ENCODE data around the gene DYNLT4.
"Not testable (repeated sequence)": the region's sequence is repeated elsewhere in the genome, so short reads cannot be mapped to it uniquely, and the experiment has no call there.

The DYNLT4 gene

DNA sequence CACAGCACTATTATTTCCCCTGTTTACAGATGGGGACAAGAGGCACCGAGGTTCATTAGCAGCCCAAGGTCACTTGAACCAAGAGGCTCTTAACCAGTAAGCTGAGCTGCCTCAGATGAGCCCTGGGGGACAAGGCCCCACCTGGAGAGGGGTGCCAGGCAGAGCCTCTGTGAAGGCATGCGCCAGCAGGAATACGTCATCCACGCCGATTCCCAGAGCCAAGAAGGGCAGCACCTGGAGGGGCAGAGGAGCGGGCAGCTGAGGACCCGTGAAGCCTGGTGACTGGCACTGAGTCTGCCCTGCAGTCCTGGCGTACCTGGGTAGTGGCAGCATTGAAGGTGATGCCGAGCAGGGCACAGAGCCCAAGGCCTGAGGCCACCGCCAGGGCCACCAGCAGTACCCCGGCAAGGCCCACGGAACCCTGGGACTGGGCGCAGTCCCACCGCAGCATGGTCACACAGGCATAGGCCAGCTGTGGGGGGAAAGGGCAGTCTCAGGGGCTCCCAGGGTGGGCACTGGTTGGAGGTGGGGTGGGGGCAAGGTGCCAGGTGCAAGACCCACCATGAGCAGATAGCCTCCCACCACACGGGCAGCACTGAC, 21.8 kb upstream of the DYNLT4 start:
- DNase-seq (ENCODE audit: low read depth): no peak

GRCh38 chr1:44828003-44828651, 21.0 kb upstream of the DYNLT4 start:
- no peak for DNase-seq (ENCODE audit: low read depth)

- no peak for DNase-seq (ENCODE audit: low read depth)
Observed at GRCh38 chr1:44827197-44828002, 20.2 kb upstream of the DYNLT4 start.

- DNase-seq (ENCODE audit: low read depth): peak; percentile 97
Observed at GRCh38 chr1:44826375-44827196, 19.4 kb upstream of the DYNLT4 start.

DNA sequence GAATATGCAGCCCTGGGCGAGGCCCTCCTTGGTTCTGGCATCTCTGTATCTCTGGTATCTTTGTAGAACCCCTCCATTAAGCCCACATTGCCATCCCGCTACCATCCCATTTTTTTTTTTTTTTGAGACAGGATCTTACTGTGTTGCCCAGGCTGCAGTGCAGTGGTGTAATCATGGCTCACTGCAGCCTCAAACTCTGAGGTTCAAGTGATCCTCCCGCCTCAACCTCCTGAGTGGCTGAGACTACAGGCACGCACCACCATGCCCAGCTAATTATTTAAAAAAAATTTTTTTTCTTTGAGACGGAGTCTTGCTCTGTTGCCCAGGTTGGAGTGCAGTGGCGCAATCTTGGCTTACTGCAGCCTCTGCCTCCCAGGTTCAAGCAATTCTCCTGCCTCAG, 17.2 kb upstream of the DYNLT4 start:
- not testable (repeated sequence) for DNase-seq (ENCODE audit: low read depth)

DNA sequence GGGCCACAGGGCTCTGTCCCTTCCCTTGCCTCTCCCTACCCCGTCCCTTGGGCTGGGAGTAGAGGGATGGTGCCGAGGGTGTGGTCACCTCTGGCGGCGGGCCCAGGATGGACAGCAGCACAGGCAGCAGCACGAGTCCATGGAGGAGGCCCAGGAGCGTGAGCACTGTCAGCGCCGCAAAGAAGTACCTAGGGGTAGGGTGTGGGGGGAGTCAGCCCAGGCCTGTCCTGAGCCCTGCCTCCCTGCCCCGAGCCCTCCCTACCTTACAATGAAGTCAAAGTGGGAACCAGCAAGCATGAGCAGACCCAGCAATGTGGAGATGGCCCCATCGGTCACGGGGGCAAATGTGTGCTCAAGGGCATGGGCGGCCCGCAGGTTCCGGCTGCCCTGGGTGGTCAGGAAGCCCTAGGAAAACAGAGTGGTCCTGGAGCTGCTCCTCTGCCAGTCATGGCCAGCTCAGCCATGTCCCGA, 15.9 kb upstream of the DYNLT4 start:
- DNase-seq (ENCODE audit: low read depth): no peak

DNA sequence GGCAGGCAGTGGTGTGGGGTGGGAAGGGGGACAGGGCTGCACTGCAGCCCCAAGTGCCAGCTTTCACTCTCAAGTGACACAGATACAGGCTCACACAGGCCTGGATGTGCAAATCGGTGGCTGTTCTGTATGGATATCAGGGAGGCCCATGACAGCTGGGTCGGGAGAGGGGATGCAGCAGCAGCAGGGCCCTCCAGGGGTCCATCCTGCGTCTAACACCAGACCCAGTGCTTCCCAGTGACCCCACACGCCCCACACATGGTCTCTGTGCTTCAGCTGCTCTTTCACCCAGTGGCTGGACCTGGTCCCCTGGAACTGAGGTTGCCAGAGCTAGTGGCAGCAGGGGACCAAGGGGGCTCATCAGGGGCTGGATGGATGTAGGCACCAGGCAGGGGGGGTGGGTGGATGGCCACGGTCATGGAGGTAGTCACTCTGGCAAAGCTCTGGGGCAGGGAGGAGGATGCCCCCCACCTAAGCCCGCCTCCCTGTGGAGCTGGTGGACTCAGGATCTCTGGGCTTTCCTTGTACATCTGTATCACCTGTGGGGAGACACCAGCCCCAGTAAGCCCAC, 15.1 kb upstream of the DYNLT4 start:
- no peak for DNase-seq (ENCODE audit: low read depth)

DNA sequence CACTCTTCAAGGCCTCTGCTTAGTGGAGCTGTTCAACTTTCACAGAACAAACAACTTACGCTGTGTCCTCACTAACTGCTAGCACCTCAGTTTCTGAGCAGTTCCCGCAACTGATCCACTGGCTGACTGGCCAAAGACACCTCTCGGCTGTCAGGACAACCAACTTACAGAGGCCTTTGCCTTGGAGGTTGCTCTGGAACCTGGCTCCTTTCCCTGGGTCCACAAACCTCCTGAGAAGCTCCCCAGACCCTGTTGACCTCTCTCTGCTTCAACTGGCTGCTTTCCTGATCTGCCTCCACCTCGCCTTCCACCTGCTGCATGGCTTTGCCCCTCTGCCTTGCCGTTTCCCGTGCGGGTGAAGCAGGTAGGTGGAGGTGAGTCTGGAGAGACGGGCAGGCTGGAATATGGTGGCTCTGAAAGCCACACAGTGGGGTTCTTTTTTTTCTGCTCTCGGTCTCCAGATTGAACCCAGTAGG, 14.1 kb upstream of the DYNLT4 start:
- no peak for DNase-seq (ENCODE audit: low read depth)

GRCh38 chr1:44820328-44821239, 13.4 kb upstream of the DYNLT4 start:
- no peak for DNase-seq (ENCODE audit: low read depth)

DNA sequence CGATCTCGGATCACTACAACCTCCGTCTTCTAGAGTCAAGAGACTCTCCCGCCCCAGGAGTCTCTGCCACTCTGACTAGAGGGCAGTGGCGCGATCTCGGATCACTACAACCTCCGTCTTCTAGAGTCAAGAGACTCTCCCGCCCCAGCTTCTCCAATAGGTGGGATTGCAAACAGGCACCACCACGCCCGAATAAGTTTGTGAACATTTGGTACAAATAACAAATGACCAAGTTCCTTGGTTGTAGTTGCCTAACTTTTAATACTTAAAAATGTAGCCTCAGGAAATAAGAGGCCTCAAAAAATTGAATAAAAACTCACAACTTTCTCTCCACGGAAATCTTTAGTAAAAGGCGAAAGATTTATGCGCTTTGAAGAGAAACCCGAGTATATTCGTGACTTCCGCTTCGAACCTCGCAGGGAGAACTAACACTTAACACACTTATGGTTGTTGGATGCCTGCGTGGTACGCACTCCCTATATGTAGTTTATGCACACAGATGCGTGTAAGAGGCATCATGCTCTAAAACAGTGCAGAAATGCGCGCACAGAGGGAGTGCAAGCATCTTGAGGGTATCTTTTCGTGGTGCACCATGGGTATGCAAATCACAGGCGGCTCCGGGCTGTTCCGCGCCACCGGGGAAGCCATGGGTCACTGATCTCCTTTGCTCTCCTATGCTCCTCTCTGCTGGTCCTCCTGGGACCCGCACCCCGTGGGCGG, 12.6 kb upstream of the DYNLT4 start:
- DNase-seq (ENCODE audit: low read depth): no peak

- DNase-seq (ENCODE audit: low read depth): no peak
Observed at GRCh38 chr1:44819196-44819607, 12.1 kb upstream of the DYNLT4 start.

DNA sequence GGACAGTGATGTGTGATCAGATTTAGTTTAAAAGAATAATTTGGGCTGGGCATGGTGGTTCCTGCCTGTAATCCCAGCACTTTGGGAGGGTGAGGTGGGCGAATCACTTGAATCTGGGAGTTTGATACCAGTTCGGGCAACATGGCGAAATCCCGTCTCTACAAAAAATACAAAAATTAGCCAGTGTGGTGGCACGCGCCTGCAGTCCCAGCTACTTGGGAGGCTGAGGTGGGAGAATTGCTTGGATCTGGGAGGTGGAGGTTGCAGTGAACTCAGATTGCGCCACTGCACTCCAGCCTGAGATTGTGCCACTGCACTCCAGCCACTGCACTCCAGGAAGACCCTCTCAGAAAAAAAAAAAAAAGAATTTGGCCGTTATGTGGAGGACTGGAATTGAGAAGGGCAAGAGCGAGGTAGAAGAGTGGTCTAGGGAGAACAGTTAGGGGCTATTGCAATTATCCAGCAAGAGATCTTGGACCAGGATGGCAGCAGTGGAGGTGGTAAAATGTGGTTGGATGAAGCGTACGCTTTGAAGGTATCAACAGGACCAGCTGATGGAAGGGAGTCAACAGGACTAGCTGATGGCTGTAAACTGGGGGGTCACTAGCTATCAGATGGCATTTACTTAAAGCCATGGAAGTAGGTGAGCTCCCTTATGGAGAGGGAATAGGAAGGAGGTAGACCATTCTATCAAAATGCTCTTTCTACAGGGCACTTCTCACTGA, 10.8 kb upstream of the DYNLT4 start:
- no peak for DNase-seq (ENCODE audit: low read depth)

GRCh38 chr1:44817307-44817706, 10.2 kb upstream of the DYNLT4 start:
- no peak for DNase-seq (ENCODE audit: low read depth)

DNA sequence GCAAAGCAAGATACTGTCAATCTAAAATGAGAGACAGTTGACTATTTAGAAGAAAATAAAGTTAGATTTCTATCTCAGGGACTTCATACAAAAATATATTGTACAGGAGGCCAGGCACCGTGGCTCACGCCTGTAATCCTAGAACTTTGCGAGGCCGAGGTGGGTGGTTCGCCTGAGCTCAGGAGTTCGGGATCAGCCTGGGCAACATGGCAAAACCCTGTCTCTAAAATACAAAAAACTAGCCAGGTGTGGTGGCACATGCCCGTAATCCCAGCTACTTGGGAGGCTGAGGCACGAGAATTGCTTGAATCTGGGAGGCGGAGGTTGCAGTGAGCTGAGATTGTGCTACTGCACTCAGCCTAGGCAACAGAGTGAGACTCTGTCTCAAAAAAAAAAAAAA, 8.8 kb upstream of the DYNLT4 start:
- not testable (repeated sequence) for DNase-seq (ENCODE audit: low read depth)

GRCh38 chr1:44812822-44813543, 5.8 kb upstream of the DYNLT4 start:
- no peak for DNase-seq (ENCODE audit: low read depth)

DNA sequence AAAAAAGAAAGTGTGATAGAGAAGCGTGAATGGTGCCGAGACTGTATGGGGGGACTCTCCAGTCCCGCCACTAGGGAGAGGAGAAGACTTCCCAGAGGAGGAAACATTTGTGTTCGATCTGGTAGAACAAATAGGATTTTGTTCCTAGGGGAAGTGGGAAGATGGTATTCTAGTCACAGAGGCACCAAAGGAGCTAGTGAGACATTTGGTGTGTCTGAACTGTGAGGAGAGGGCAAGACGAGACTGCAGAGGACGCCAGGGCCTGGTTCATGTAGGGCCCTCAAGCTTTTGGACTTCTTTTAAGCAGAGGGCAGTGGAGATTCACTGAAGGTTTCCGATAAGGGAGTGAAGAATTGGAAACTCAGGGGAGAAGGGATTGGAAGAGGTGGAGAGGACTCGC, 4.1 kb upstream of the DYNLT4 start:
- DNase-seq (ENCODE audit: low read depth): no peak

DNA sequence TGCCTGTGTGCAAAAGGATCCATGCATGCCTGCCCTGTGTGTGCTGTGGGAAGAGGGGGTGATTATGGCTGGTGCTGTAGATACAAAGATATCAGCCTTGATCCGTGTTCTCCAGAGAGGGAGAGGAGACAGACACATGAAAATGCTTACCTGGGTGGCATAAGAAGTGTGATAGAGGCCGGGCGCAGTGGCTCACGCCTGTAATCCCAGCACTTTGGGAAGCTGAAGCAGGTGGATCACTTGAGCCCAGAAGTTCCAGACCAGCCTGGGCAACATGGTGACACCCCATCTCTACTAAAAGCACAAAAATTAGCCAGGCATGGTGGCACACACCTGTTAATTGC, 3.6 kb upstream of the DYNLT4 start:
- not testable (repeated sequence) for DNase-seq (ENCODE audit: low read depth)

- DNase-seq (ENCODE audit: low read depth): no peak
Observed at GRCh38 chr1:44810101-44810761, 3.1 kb upstream of the DYNLT4 start.

Data from CMK (cell line).